Stomach (tissue), 9 donors: Measurements from ENCODE around the gene TBC1D5. TPM values are rescaled to one million over a fixed set of nuclear protein-coding genes. Genes with fewer than 3 reads are reported as not detected.

ENCODE experiments used
- DNase-seq, 2 donors: peaks; one replicate each; pipeline versions ENCODE4 v3.0.0 to v3.0.0-alpha.2; 2013 to 2019
- H3K27ac ChIP-seq, 5 donors: fragments of 200-600 bp in 4 of 5; sonication (generic) in 4 of 5; one replicate each; pipeline ENCODE4 v1.5.1; 2013 to 2019; ENCODE audit warnings: mild to moderate bottlenecking in 1 of 5, moderate library complexity in 1 of 5
- H3K27me3 ChIP-seq, 3 donors: fragments of 200-600 bp; sonication (generic); one replicate each; pipeline ENCODE4 v1.5.1; 2017 to 2019; ENCODE audit warnings: mixed run types in 1 of 3
- H3K36me3 ChIP-seq, 4 donors: fragments of 200-600 bp; sonication (generic); 1 replicate in 3 of 4; 2 replicates in 1 of 4; pipeline ENCODE4 v1.5.1; 2016 to 2019
- H3K4me1 ChIP-seq, 4 donors: fragments of 200-600 bp; sonication (generic); one replicate each; pipeline ENCODE4 v1.5.1; 2016 to 2019
- H3K4me3 ChIP-seq, 4 donors: fragments of 200-600 bp; sonication (generic) in 3 of 4; one replicate each; pipeline ENCODE4 v1.5.1; 2016 to 2019; ENCODE audit warnings: mild to moderate bottlenecking in 1 of 4
- H3K9me3 ChIP-seq, 4 donors: fragments of 200-600 bp; sonication (generic); one replicate each; pipeline ENCODE4 v1.5.1; 2016 to 2019
- CTCF ChIP-seq, 7 experiments: fragments of 450-650 bp in 4 of 7; fragments of 200-600 bp in 3 of 7; sonication (generic) in 3 of 7; IDR thresholded peaks; one replicate each; pipeline ENCODE4 v1.5.1; 2016 to 2019; ENCODE audit warnings: antibody characterized with exemption in 7 of 7, control low read depth in 2 of 7, mild to moderate bottlenecking in 1 of 7
- EP300 ChIP-seq: sonication (generic); formaldehyde crosslinking; IDR thresholded peaks from one replicate; pipeline ENCODE4 v1.6.1; 2017; ENCODE audit warnings: antibody characterized with exemption
- POLR2A ChIP-seq, 4 donors: fragments of 450-650 bp; IDR thresholded peaks; one replicate each; pipeline ENCODE4 v1.6.1; 2016; ENCODE audit warnings: antibody characterized with exemption in 4 of 4, control low read depth in 2 of 4, mild to moderate bottlenecking in 1 of 4, moderate library complexity in 1 of 4
- POLR2AphosphoS5 ChIP-seq, 3 donors: sonication (generic); formaldehyde crosslinking; IDR thresholded peaks; one replicate each; pipeline ENCODE4 v1.6.1; 2016; ENCODE audit warnings: antibody characterized with exemption in 3 of 3
- WGBS, 5 donors: extraction: QIAGEN DNeasy Blood & Tissue Kit in 3 of 5; methylation state at CpG; one replicate each; pipeline versions ENCODE4 v1.1.5 to v1.1.7; 2013 to 2018; 5-methylcytosine and 5-hydroxymethylcytosine counted together
- intact Hi-C: fragments of 100-400 bp; cut with DNase I; formaldehyde crosslinking; loops from one replicate; pipeline ENCODE4 v1.15.1; 2023; ENCODE audit warnings: low total_unique reads
- polyA plus RNA-seq, 3 donors: library from polyadenylated mRNA; stranded (reverse); fragments of 200-250 nt; gene quantifications; one replicate each; pipeline ENCODE4 v1.2.3, GENCODE V29; 2013
- total RNA-seq, 5 donors: library from RNA; depleted of rRNA; stranded (reverse); fragments of >200 nt; gene quantifications; one replicate each; pipeline versions ENCODE4 v1.1.0 to v1.2.3, GENCODE V29; 2014 to 2016
- donor health status: healthy with polysubstance abuse.
- donor health status: Bipolar disorder and iron deficiency.
- donor health status: healthy.

Gene TBC1D5
- total and polyA plus RNA-seq, 8 donors = 4.7 to 75.1 (median 32.0) TPM

GRCh38 chr3:17546500-17547255 lies 195.8 kb downstream of the TBC1D5 start:
- intact Hi-C loops = no loop called here
- TF ChIP-seq EP300 (no peak), POLR2AphosphoS5 (IDR thresholded peaks at IDR 0.05) (no peak), CTCF (IDR thresholded peaks at IDR 0.05) (no peak), POLR2A (IDR thresholded peaks at IDR 0.05) (no peak)
- Histone ChIP-seq H3K9me3 (no peaks in the 10 kb centered on the region), H3K4me1 (no peaks in the 10 kb centered on the region), H3K4me3 (no peak overlapping the region), H3K36me3 (peaks cover 0 to 13% (median 3%) of the 10 kb centered on the region in 4 donors), H3K27ac (no peak overlapping the region), H3K27me3 (no peaks in the 10 kb centered on the region)
- DNase-seq = no peak
- WGBS, 5 donors = 93 to 94% (median 94%) methylated on average over 10 of the region's 10 CpGs

- H3K4me3 ChIP-seq = no peak overlapping the region
- 90 to 95% (median 93%) methylated on average over 2 of the region's 2 CpGs for WGBS, 5 donors
- peaks cover 0 to 13% (median 3%) of the 10 kb centered on the region in 4 donors for H3K36me3 ChIP-seq
- no peaks in the 10 kb centered on the region for H3K4me1 ChIP-seq
- intact Hi-C loops = no loop called here
- no peak for DNase-seq
- H3K27ac ChIP-seq = no peak overlapping the region
- no peaks in the 10 kb centered on the region for H3K9me3 ChIP-seq
- H3K27me3 ChIP-seq = no peaks in the 10 kb centered on the region
- TF ChIP-seq CTCF (IDR thresholded peaks at IDR 0.05) (no peak), POLR2AphosphoS5 (IDR thresholded peaks at IDR 0.05) (no peak), EP300 (no peak), POLR2A (IDR thresholded peaks at IDR 0.05) (no peak)
Measured at GRCh38 chr3:17544632-17545031, 197.8 kb downstream of the TBC1D5 start.

- WGBS, 5 donors = 84 to 90% (median 88%) methylated on average over 1 of the region's 1 CpG
- intact Hi-C loops = no loop called here
Measured at GRCh38 chr3:17542591-17542990, 199.8 kb downstream of the TBC1D5 start.

GRCh38 chr3:17539436-17539835 lies 203.0 kb downstream of the TBC1D5 start:
- no peak overlapping the region for H3K27ac ChIP-seq
- H3K4me1 ChIP-seq = peaks cover 0 to 16% (median 2%) of the 10 kb centered on the region in 4 donors
- H3K27me3 ChIP-seq = no peaks in the 10 kb centered on the region
- H3K4me3 ChIP-seq = no peak overlapping the region
- no peak for DNase-seq
- intact Hi-C loops = no loop called here
- no peaks in the 10 kb centered on the region for H3K9me3 ChIP-seq
- H3K36me3 ChIP-seq = peaks cover 0 to 13% (median 3%) of the 10 kb centered on the region in 4 donors
- no peak for TF ChIP-seq POLR2A (IDR thresholded peaks at IDR 0.05)
- no peak for TF ChIP-seq CTCF (IDR thresholded peaks at IDR 0.05)
- no peak for TF ChIP-seq EP300
- no peak for TF ChIP-seq POLR2AphosphoS5 (IDR thresholded peaks at IDR 0.05)
- WGBS, 5 donors = 93 to 98% (median 97%) methylated on average over 3 of the region's 3 CpGs

More at GRCh38 chr3:17542591-17542990, 199.8 kb downstream of the TBC1D5 start:
- TF ChIP-seq CTCF (IDR thresholded peaks at IDR 0.05) (no peak), EP300 (no peak), POLR2AphosphoS5 (IDR thresholded peaks at IDR 0.05) (no peak), POLR2A (IDR thresholded peaks at IDR 0.05) (no peak)
- no peak for DNase-seq
- H3K27ac ChIP-seq = no peak overlapping the region
- H3K27me3 ChIP-seq = no peaks in the 10 kb centered on the region
- H3K4me3 ChIP-seq = no peak overlapping the region
- H3K36me3 ChIP-seq = peaks cover 0 to 13% (median 3%) of the 10 kb centered on the region in 4 donors
- no peaks in the 10 kb centered on the region for H3K9me3 ChIP-seq
- H3K4me1 ChIP-seq = no peaks in the 10 kb centered on the region
